Liver (tissue), 9 donors: ENCODE data around the gene NHERF1. TPM values are rescaled to one million over a fixed set of nuclear protein-coding genes. Genes with fewer than 3 reads are reported as not detected.
A peak's percentile ranks its signal among the peaks of the same experiment; 100 is the strongest.

Source experiments
- DNase-seq: peaks from one replicate; pipeline ENCODE4 v3.0.0-alpha.2; 2017; ENCODE audit warnings: low spot score
- H3K27ac ChIP-seq, 2 donors: one replicate each; pipeline ENCODE4 v1.7.0; 2013; ENCODE audit warnings: inconsistent platforms in 2 of 2, low read length in 2 of 2, control low read depth in 1 of 2, low read depth in 1 of 2, mild to moderate bottlenecking in 1 of 2
- H3K27me3 ChIP-seq, 4 donors: one replicate each; pipeline versions ENCODE4 v1.6.1 to v1.7.0; 2013; ENCODE audit warnings: low read length in 3 of 4, inconsistent platforms in 1 of 4, mild to moderate bottlenecking in 1 of 4, moderate library complexity in 1 of 4; ENCODE audit not compliant: control insufficient read depth in 4 of 4, insufficient read depth in 4 of 4
- H3K36me3 ChIP-seq, 4 donors: one replicate each; pipeline versions ENCODE4 v1.6.1 to v1.7.0; 2013; ENCODE audit warnings: low read length in 3 of 4, mild to moderate bottlenecking in 3 of 4, low read depth in 1 of 4, moderate library complexity in 1 of 4; ENCODE audit not compliant: control insufficient read depth in 4 of 4, insufficient read depth in 3 of 4
- H3K4me1 ChIP-seq, 4 donors: one replicate each; pipeline versions ENCODE4 v1.6.1 to v1.7.0; 2013; ENCODE audit warnings: low read length in 3 of 4, mild to moderate bottlenecking in 3 of 4, moderate library complexity in 1 of 4; ENCODE audit not compliant: control insufficient read depth in 4 of 4, insufficient read depth in 4 of 4
- H3K4me3 ChIP-seq, 3 donors: one replicate each; pipeline versions ENCODE4 v1.6.1 to v1.7.0; 2013; ENCODE audit warnings: low read length in 3 of 3, control low read depth in 1 of 3, low read depth in 1 of 3, mild to moderate bottlenecking in 1 of 3
- H3K9ac ChIP-seq, 2 donors: one replicate each; pipeline ENCODE4 v1.7.0; 2013; ENCODE audit warnings: low read length in 2 of 2, mild to moderate bottlenecking in 2 of 2, moderate library complexity in 2 of 2, control low read depth in 1 of 2, low read depth in 1 of 2
- H3K9me3 ChIP-seq, 4 donors: one replicate each; pipeline versions ENCODE4 v1.6.1 to v1.7.0; 2013; ENCODE audit warnings: low read length in 3 of 4; ENCODE audit not compliant: control insufficient read depth in 4 of 4
- ATF3 ChIP-seq: IDR thresholded peaks from 2 replicates; pipeline ENCODE4 v1.6.1; 2016; ENCODE audit warnings: antibody characterized with exemption
- CTCF ChIP-seq: fragments of 150-350 bp; IDR thresholded peaks from 2 replicates; pipeline ENCODE4 v1.5.1; 2017; ENCODE audit warnings: improper control_type of control experiment, low read depth, low read length; ENCODE audit not compliant: missing input control
- EGR1 ChIP-seq, 2 donors: IDR thresholded peaks; 2 replicates each; pipeline ENCODE4 v1.6.1; 2016 to 2018; ENCODE audit warnings: antibody characterized with exemption in 2 of 2, low read depth in 2 of 2
- FOXA1 ChIP-seq: IDR thresholded peaks from 2 replicates; pipeline ENCODE4 v1.6.1; 2016; ENCODE audit warnings: antibody characterized with exemption
- FOXA2 ChIP-seq: IDR thresholded peaks from 2 replicates; pipeline ENCODE4 v1.6.1; 2016; ENCODE audit warnings: antibody characterized with exemption
- GABPA ChIP-seq, 2 donors: IDR thresholded peaks in 1 of 2; conservative IDR thresholded peaks in 1 of 2; 2 replicates each; pipeline ENCODE4 v1.6.1; 2016; ENCODE audit warnings: antibody characterized with exemption in 2 of 2, mild to moderate bottlenecking in 1 of 2, moderate library complexity in 1 of 2
- HNF4A ChIP-seq, 2 donors: conservative IDR thresholded peaks; 2 replicates each; pipeline ENCODE4 v1.6.1; 2016; ENCODE audit warnings: antibody characterized with exemption in 2 of 2, mild to moderate bottlenecking in 2 of 2
- HNF4G ChIP-seq: IDR thresholded peaks from 2 replicates; pipeline ENCODE4 v1.6.1; 2016; ENCODE audit warnings: antibody characterized with exemption
- MAX ChIP-seq: IDR thresholded peaks from 2 replicates; pipeline ENCODE4 v1.6.1; 2016; ENCODE audit warnings: antibody characterized with exemption
- NR2F2 ChIP-seq: IDR thresholded peaks from 2 replicates; pipeline ENCODE4 v1.6.1; 2016; ENCODE audit warnings: antibody characterized with exemption
- RAD21 ChIP-seq, 2 donors: IDR thresholded peaks; 2 replicates each; pipeline ENCODE4 v1.6.1; 2016; ENCODE audit warnings: antibody characterized with exemption in 2 of 2, mild to moderate bottlenecking in 2 of 2
- REST ChIP-seq: IDR thresholded peaks from 2 replicates; pipeline ENCODE4 v1.6.1; 2016; ENCODE audit warnings: antibody characterized with exemption, mild to moderate bottlenecking
- RXRA ChIP-seq, 2 donors: IDR thresholded peaks; 2 replicates each; pipeline ENCODE4 v1.6.1; 2017 to 2018; ENCODE audit warnings: antibody characterized with exemption in 2 of 2, mild to moderate bottlenecking in 1 of 2
- SP1 ChIP-seq: IDR thresholded peaks from 2 replicates; pipeline ENCODE4 v1.6.1; 2018; ENCODE audit warnings: antibody characterized with exemption, mild to moderate bottlenecking
- TAF1 ChIP-seq: conservative IDR thresholded peaks from 2 replicates; pipeline ENCODE4 v1.6.1; 2016; ENCODE audit warnings: antibody characterized with exemption, mild to moderate bottlenecking
- YY1 ChIP-seq: IDR thresholded peaks from 2 replicates; pipeline ENCODE4 v1.6.1; 2016; ENCODE audit warnings: antibody characterized with exemption, mild to moderate bottlenecking
- ZBTB33 ChIP-seq: IDR thresholded peaks from 2 replicates; pipeline ENCODE4 v1.6.1; 2016; ENCODE audit warnings: antibody characterized with exemption
- WGBS: extraction: QIAGEN DNeasy Blood & Tissue Kit; methylation state at CpG from one replicate; pipeline ENCODE4 v1.1.7; 2013; 5-methylcytosine and 5-hydroxymethylcytosine counted together
- polyA plus RNA-seq, 2 donors: library from polyadenylated mRNA; stranded (reverse) in 1 of 2; unstranded in 1 of 2; fragments of 200-250 nt in 1 of 2; fragments of >200 nt in 1 of 2; fragmentation: Nextera tagmentation in 1 of 2; extraction: Ambion mirVana in 1 of 2; gene quantifications; one replicate each; pipeline versions ENCODE4 v1.2.1 to v1.2.3, GENCODE V29; 2013 to 2015
- total RNA-seq, 2 donors: library from RNA; depleted of rRNA; stranded (reverse); fragments of >200 nt; gene quantifications; one replicate each; pipeline ENCODE4 v1.2.3, GENCODE V29; 2014
- donor health status: healthy.
- donor health status: healthy.
- donor health status: healthy.
- donor health status: healthy.
- donor health status: healthy.

The NHERF1 gene
- total and polyA plus RNA-seq, 4 donors = 38.1 to 160 (median 94.7) TPM

- H3K9me3 ChIP-seq = no peaks in the 10 kb centered on the region
- no peak overlapping the region for H3K27ac ChIP-seq
- H3K9ac ChIP-seq = no peak overlapping the region
- no peaks in the 10 kb centered on the region for H3K27me3 ChIP-seq
- no peak for TF ChIP-seq GABPA (IDR thresholded peaks at IDR 0.05 in 1 of 2, conservative IDR thresholded peaks at IDR 0.05 in 1 of 2)
- TF ChIP-seq HNF4A (conservative IDR thresholded peaks at IDR 0.05) = no peak
- TF ChIP-seq NR2F2 = no peak
- TF ChIP-seq CTCF = no peak
- no peak for TF ChIP-seq ATF3
- TF ChIP-seq TAF1 = no peak
- no peak for TF ChIP-seq HNF4G
- no peak for TF ChIP-seq SP1
- TF ChIP-seq MAX = no peak
- no peak for TF ChIP-seq FOXA2
- TF ChIP-seq RAD21 (IDR thresholded peaks at IDR 0.05) = no peak
- TF ChIP-seq ZBTB33 = no peak
- TF ChIP-seq FOXA1 = no peak
- TF ChIP-seq EGR1 (IDR thresholded peaks at IDR 0.05; ENCODE audit: low read depth in 2 of 2) = no peak
- no peak for TF ChIP-seq YY1
- TF ChIP-seq REST = no peak
- DNase-seq = no peak
- peaks cover 2 to 36% (median 21%) of the 10 kb centered on the region in 4 donors for H3K4me1 ChIP-seq
- H3K4me3 ChIP-seq = no peak overlapping the region
- WGBS = 67% methylated on average over 5 of the region's 5 CpGs
- H3K36me3 ChIP-seq = no peaks in the 10 kb centered on the region
These were observed 30.5 kb downstream of the NHERF1 start for GRCh38 chr17:74778960-74779359.

- H3K4me3 ChIP-seq = no peak overlapping the region
- TF ChIP-seq HNF4G = no peak
- no peak for TF ChIP-seq MAX
- no peak for TF ChIP-seq ATF3
- TF ChIP-seq FOXA1 = no peak
- no peak for TF ChIP-seq TAF1
- no peak for TF ChIP-seq HNF4A (conservative IDR thresholded peaks at IDR 0.05)
- TF ChIP-seq NR2F2 = no peak
- TF ChIP-seq RXRA (IDR thresholded peaks at IDR 0.05) = no peak
- no peak for TF ChIP-seq EGR1 (IDR thresholded peaks at IDR 0.05; ENCODE audit: low read depth in 2 of 2)
- TF ChIP-seq SP1 = no peak
- TF ChIP-seq REST = no peak
These were observed 31.1 kb downstream of the NHERF1 start for GRCh38 chr17:74779501-74779900.

More at GRCh38 chr17:74779501-74779900, 31.1 kb downstream of the NHERF1 start:
- no peaks in the 10 kb centered on the region for H3K9me3 ChIP-seq
- H3K9ac ChIP-seq = no peak overlapping the region
- no peak for DNase-seq
- 78% methylated on average over 8 of the region's 8 CpGs for WGBS
- no peaks in the 10 kb centered on the region for H3K36me3 ChIP-seq
- H3K4me1 ChIP-seq = peaks cover 2 to 33% (median 20%) of the 10 kb centered on the region in 4 donors
- H3K27me3 ChIP-seq = no peaks in the 10 kb centered on the region
- peak overlapping the region in 1 of 2 donors; percentile 25 for H3K27ac ChIP-seq
